Hematopoietic multipotent progenitor cell treated with erythropoietin and hydrocortisone succinate and interleukin-3 and kit ligand, for 8 days (in vitro differentiated cells): ENCODE measurements around the gene OR10H2.
"Not testable (repeated sequence)": the region's sequence is repeated elsewhere in the genome, so short reads cannot be mapped to it uniquely, and the experiment has no call there.

Experiments
- DNase-seq: peaks from one replicate; pipeline ENCODE4 v3.0.0-alpha.2; 2015

OR10H2 gene

GRCh38 chr19:15727724-15728123, at the start of gene OR10H2:
TSS of gene OR10H2 (plus strand) at chr19:15728024. CDS start at chr19:15728044, 20 bp downstream.
- no peak for DNase-seq

GRCh38 chr19:15679089-15679488, 48.7 kb upstream of the OR10H2 start:
- no peak for DNase-seq

GRCh38 chr19:15679865-15680264, 48.0 kb upstream of the OR10H2 start:
- not testable (repeated sequence) for DNase-seq

GRCh38 chr19:15680478-15681322, 47.1 kb upstream of the OR10H2 start:
- DNase-seq = no peak

GRCh38 chr19:15683411-15683810, 44.4 kb upstream of the OR10H2 start:
- DNase-seq = no peak

GRCh38 chr19:15684828-15685227, 43.0 kb upstream of the OR10H2 start:
- no peak for DNase-seq

- no peak for DNase-seq
Observed at GRCh38 chr19:15696654-15697194, 31.1 kb upstream of the OR10H2 start.

GRCh38 chr19:15701757-15702533, 25.9 kb upstream of the OR10H2 start:
- no peak for DNase-seq

GRCh38 chr19:15702534-15702930, 25.3 kb upstream of the OR10H2 start:
- peak; percentile 77 for DNase-seq

- no peak for DNase-seq
Observed at GRCh38 chr19:15714638-15715037, 13.2 kb upstream of the OR10H2 start.

- no peak for DNase-seq
Observed at GRCh38 chr19:15715642-15716041, 12.2 kb upstream of the OR10H2 start.

GRCh38 chr19:15717809-15718208, 10.0 kb upstream of the OR10H2 start:
- no peak for DNase-seq

- DNase-seq = peak; percentile 34
Observed at GRCh38 chr19:15721268-15721667, 6.6 kb upstream of the OR10H2 start.

GRCh38 chr19:15722956-15723355, 4.9 kb upstream of the OR10H2 start:
- DNase-seq = no peak

GRCh38 chr19:15730538-15730937, 2.7 kb downstream of the OR10H2 start:
- DNase-seq = no peak

GRCh38 chr19:15732388-15732787, 4.6 kb downstream of the OR10H2 start:
- no peak for DNase-seq

- DNase-seq = no peak
Observed at GRCh38 chr19:15733895-15734294, 6.1 kb downstream of the OR10H2 start.

- DNase-seq = no peak
Observed at GRCh38 chr19:15737722-15738121, 9.9 kb downstream of the OR10H2 start, which contains the start of gene OR10H3. TSS of gene OR10H3 (plus strand) at chr19:15737985. CDS start at chr19:15741393, 3,408 bp downstream.

GRCh38 chr19:15740785-15741184, 13.0 kb downstream of the OR10H2 start:
- DNase-seq = no peak

- no peak for DNase-seq
Observed at GRCh38 chr19:15748239-15748638, 20.4 kb downstream of the OR10H2 start.

GRCh38 chr19:15758379-15758778, 30.6 kb downstream of the OR10H2 start:
- no peak for DNase-seq

GRCh38 chr19:15759962-15760565, 32.2 kb downstream of the OR10H2 start:
- peak; percentile 38 for DNase-seq

- no peak for DNase-seq
Observed at GRCh38 chr19:15769586-15769985, 41.8 kb downstream of the OR10H2 start.
